AG04449 (cell line): ENCODE results near the gene IFNL4.

Experiments
- CTCF ChIA-PET: fragments of 350-600 bp; formaldehyde crosslinking; extraction: SDS; loops from one replicate; lab custom pipeline; 2021; ENCODE audit warnings: antibody characterized with exemption; lab: Yijun Ruan, JAX
- POLR2A ChIA-PET: fragments of 400-600, 350-600 bp; formaldehyde crosslinking; extraction: SDS; loops from one replicate; lab custom pipeline; 2020; ENCODE audit warnings: antibody characterized with exemption, inconsistent platforms; lab: Yijun Ruan, JAX
- DNase-seq: peaks from one replicate; pipeline ENCODE4 v3.0.0-alpha.2; 2010; ENCODE audit warnings: low read depth, low spot score
- H3K4me3 ChIP-seq: 2 replicates; pipeline ENCODE4 v1.5.1; 2011; ENCODE audit warnings: low read depth, mild to moderate bottlenecking, control low read depth, low read length
- CTCF ChIP-seq: IDR thresholded peaks from one replicate; pipeline ENCODE4 v1.5.1; 2011; ENCODE audit warnings: mild to moderate bottlenecking, moderate library complexity, low read length, control low read depth, inconsistent platforms; ENCODE audit not compliant: insufficient read depth; ENCODE audit errors: missing control alignments

IFNL4 gene

GRCh38 chr19:39238209-39238608, 10.4 kb downstream of the IFNL4 start:
- TF ChIP-seq CTCF, result no peak
- ChIA-PET POLR2A (no interaction called here), CTCF (no interaction called here)
- no peak overlapping the region for H3K4me3 ChIP-seq
- DNase-seq, result no peak

GRCh38 chr19:39237200-39238184, 11.2 kb downstream of the IFNL4 start:
- H3K4me3 ChIP-seq, result no peak overlapping the region
- POLR2A ChIA-PET, result no interaction called here
- no peak for TF ChIP-seq CTCF
- CTCF ChIA-PET, result no interaction called here
- DNase-seq, result no peak

GRCh38 chr19:39236527-39236926, 12.1 kb downstream of the IFNL4 start:
- CTCF ChIA-PET, result no interaction called here

GRCh38 chr19:39232708-39233107, 15.9 kb downstream of the IFNL4 start:
- ChIA-PET CTCF (interaction anchor here (0.7 kb wide), 1 partner anchor 79 kb away, joined by 3 read pairs; no protein-coding TSS in a partner anchor), POLR2A (no interaction called here)
- DNase-seq, result no peak
- no peak overlapping the region for H3K4me3 ChIP-seq
- no peak for TF ChIP-seq CTCF

More at GRCh38 chr19:39236527-39236926, 12.1 kb downstream of the IFNL4 start:
- DNase-seq, result no peak
- no peak overlapping the region for H3K4me3 ChIP-seq
- POLR2A ChIA-PET, result no interaction called here
- no peak for TF ChIP-seq CTCF

- no peak for DNase-seq
- POLR2A ChIA-PET, result no interaction called here
- CTCF ChIA-PET, result no interaction called here
- no peak for TF ChIP-seq CTCF
- no peak overlapping the region for H3K4me3 ChIP-seq
Measured at GRCh38 chr19:39230096-39230764, 18.4 kb downstream of the IFNL4 start.

GRCh38 chr19:39224910-39225309, 23.7 kb downstream of the IFNL4 start:
- no peak for DNase-seq
- CTCF ChIA-PET, result no interaction called here
- POLR2A ChIA-PET, result no interaction called here
- no peak overlapping the region for H3K4me3 ChIP-seq
- TF ChIP-seq CTCF, result no peak
